GM19240 (cell line): Measurements from ENCODE around the gene TFF3.

Experiments used
- DNase-seq: peaks from one replicate; pipeline ENCODE4 v3.0.0; 2011; ENCODE audit warnings: low spot score; ENCODE audit not compliant: insufficient read length

Gene TFF3

GRCh38 chr21:42266971-42267556 lies 48.1 kb downstream of the TFF3 start:
- DNase-seq, result no peak

- no peak for DNase-seq
These were observed 49.9 kb downstream of the TFF3 start for GRCh38 chr21:42265231-42265812.

DNA sequence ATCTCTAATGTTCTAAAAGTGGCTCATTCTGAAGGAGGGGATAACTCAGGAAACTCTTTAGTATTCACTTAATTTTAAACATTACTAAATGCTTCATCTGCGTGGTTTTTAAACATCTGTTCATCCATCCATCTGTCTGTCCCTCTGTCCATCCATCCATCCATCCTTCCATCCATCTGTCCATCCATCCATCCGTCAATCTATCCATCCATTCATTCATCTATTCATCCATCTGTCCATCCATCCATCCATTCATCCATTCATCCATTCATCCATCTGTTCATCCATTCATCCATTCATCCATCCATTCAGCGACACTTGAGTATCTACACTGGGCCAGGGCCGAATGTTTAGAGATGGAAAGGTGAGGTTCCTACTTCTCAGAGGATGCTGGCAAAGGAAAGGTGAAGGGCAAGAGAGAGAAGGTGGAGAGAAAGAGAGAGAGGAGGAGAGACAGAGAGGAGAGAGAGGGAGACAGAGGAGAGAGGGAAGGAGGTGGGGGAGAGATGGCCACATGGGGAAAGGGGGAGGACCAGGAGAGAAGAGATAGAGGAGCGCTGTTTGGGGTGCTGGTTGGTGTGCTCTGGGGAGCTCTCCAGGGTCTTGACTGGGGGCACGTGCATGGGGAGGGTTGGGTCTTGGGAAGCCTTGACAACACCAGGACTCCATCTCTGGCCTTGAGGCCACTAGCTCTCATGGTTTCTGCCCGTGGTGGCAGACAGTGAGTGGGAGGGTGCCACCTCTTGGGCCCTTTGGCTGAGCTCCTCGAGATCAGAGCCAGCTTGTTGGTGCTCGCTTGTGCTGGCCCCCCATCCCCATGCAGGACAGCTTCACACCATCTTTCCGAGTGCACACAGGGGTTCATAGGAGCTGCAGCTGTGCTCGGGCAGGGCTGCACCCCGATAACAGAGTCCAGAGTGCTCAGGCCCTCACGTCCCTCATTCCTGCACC lies 50.7 kb downstream of the TFF3 start:
- DNase-seq, result no peak

GRCh38 chr21:42263591-42264131 lies 51.5 kb downstream of the TFF3 start:
- no peak for DNase-seq

DNA sequence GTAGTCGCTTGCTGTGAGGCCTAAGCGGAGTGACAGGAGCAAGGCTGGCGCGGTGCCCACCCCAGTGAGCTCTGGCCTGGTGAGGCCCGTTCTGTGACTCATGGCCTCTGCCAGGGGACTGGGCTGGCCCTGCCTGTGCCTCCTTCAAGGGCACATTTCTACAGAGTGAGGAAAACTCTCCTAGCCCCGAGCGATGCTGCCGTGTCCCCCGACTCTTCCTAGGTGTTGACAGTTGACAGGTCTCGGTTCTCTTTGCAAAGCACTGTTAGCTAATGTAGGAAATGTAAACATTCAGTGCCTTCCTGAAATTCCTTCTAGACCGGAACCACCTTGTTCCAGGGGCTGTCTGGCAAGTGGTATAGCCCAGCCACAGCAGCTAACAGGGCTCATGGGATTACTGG lies 52.4 kb downstream of the TFF3 start:
- DNase-seq, result no peak

DNA sequence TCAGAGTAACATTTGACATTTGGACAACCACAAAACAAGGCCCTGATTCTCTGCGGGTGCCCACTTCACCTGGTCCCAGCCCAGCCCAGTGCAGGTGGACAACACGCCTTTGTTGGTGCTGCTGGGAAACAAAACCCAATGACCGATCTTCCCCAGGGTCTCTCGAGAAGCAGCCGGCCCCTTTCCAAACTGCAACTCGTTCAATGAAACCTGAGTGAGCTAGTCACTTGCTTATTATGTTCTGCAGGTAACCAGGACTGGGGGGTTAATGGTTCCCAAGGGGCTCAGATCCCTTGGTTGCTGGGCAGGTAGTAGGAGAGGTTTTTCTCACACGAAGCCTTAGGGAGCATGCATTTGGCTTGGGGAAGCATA lies 53.4 kb downstream of the TFF3 start:
- DNase-seq, result no peak
